HG02798 (cell line): ENCODE results near the gene UBR4.

Source experiments
- ATAC-seq: cut with Tn5 transposase; IDR thresholded peaks from one replicate; pipeline ENCODE4 v1.9.1; 2021; ENCODE audit warnings: mild to moderate bottlenecking; ENCODE audit not compliant: unreplicated experiment, poor library complexity

UBR4 gene

DNA sequence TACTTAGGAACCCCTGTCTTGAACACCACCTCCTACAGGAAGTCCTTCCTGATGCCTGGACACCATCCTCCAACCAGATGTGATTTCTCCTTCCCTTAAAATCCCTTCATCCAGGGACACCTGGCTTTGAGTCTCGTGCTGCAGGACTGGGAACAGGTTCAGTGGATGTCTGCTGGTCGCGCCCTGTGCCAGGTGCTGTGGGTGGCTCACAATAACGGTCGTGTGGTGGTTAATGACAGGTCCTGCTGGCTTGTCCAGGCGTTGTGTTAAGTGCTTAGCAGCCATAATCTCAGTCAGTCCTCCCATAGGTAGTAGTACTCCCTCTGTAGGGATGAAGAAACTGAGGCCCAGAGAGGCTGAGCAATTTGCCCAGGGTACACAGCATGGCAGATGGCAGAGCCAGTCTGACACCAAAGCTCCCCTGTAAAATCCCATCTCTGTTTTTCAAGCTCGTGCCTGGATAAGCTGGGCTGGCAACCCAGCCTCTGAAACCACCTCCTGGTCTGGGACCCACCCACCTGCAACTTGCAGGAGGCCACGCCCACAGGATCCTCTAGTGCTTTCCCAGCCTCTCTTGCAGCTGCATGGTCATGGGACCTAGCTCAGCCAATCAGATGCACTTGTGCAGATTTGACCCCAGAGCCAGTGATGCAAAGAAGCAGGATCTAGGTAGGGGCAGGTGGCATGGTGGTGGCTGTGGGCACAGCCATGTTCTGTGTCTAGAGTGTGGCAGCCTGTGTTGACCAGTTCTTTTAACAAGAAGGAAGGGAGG lies 147.6 kb downstream of the UBR4 start:
- ATAC-seq, result no peak

DNA sequence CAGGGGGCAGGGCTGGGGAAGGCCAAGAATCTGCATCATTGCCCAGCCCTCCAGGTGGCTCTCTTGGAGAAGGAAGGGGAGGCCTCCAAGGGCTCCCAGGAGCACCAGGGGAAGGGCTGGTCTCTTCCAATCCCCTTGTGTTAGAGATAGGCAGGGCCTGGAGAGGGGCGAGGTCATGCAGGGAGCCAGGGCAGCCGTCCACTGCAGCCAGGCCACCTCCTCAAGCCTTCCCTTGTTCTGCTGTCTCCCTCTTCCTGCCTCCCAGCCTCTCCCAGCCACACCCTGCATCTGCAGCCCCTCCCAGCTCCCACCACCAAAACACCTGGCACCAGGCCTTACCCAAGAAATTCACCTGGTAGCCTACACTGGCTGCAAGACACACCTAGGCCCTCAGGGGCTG lies 148.3 kb downstream of the UBR4 start:
- ATAC-seq, result no peak

DNA sequence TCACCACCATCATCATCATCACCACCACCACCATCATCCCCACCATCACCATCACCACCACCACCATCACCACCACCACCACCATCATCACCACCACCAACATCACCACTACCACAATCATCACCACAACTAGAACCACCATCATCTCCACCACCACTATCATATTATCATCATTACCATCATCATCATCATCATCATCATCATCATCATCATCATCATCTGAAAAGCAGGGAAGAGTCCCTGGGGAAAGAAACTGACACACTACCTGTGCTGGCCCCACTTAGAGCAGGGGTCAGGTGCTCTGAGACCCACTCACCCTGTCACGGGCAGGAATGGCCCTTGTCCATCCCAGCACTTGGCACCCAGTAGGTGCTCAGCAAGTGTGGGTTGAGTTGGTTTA lies 148.7 kb downstream of the UBR4 start:
- ATAC-seq, result no peak

DNA sequence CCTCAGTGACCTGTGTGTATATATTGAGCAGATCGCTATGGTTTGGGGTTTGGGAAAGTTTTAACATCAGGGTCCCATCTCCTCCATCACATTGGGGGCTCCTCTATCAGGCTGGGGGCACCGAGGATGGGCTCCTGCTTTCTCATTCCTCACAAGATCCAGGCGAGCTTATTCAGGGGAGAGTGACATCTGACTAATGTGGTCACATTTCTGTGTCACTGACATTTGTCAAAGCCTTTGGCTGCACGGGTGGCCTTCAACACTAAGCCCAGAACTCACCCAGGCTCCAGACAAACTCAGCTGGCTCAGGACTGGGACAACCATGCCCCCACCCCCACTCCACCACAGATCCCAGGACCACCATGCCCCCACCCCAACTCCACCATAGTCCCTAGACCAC lies 150.3 kb downstream of the UBR4 start:
- no peak for ATAC-seq

DNA sequence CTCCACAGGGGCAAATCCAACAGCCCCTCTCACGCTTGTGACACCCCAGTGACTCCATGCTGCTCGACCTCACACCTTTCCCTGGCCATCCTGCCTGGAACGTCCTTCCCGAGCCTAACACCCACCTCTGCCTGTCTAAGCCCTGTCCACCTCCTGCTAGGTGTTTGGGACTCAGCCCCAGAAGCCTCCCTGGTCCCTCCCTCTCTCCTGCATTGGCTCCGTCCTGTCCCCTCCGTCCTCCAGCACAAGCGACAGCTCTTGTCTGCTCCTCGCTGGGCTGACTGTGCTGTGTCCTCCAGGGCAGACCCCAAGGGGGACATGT lies 151.6 kb downstream of the UBR4 start:
- ATAC-seq, result no peak

DNA sequence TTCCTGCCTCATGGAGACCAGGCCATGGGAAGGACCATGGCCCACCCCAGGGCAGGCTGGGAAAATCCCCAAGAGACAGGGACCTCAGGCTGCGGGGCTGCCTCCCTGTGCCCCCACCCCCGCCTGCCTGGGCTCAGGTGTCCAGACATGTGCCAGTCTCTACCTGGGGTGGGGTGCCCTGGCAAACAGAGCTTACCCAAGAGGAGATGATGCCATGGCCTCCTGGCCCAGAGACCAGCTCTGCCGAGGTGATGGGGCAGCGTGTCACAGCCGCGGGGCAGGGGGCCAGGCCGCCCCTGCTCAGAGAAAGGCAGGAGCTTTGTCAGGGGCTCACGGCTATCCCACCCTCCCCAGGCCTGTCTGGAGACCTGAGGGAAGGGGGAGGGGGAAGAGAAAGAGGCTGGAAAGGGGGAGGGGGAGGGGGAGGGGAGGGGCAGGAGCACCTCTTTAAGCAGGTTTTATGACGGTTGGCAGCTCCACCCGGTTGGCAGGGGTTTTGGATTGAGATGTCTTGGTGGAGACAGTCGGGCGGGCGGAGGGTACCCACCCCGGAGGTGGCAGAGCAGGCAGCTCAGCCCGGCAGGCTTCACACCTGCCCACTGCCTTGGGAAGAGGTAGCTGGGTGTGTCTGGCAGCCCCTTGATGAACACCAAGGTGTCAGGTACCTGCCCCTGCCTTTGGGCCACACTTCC lies 152.1 kb downstream of the UBR4 start:
- no peak for ATAC-seq

DNA sequence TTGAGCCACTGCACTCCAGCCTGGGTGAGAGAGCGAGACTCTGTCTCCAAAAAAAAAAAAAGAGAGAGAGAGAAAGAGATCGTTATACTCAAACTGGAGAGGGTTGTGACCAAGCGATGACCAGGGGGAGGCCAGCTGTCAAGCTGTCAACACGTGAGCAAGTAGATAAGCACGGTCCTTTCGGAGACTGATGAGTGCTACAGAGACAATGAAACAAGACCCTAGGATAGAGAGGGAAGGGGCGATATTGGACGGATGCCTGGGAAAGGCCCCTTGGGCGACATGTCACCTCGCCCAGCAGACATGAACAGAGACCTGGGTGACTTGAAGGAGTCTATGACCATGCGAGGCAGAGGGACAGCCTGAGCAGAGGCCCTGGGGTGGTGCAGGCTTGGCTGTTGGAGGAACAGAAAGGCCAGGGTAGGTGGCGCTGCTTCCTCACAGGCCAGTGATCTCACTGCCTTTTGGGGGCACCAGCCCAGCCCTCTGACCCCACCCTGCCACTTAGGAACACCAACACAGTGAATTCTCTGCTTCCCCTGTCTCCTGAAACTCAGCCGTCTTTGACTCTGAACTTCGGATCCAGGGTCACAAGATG lies 152.8 kb downstream of the UBR4 start:
- no peak for ATAC-seq

DNA sequence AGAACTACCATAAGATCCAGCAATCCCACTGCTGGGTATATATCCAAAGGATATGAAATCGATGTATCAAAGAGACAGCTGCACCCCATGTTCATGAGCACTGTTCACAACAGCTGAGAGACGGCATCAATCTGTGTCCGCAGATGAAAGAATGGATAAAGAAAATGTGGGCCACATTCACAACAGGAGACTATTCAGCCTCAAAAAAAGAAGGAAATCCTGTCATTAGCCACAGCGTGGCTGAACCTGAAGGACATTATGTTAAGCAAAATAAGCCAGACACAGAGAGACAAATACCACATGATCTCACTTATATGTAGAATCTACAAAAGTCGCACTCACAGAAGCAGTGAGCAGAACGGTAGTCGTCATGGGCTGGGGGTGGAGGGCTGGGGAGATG lies 154.4 kb downstream of the UBR4 start:
- ATAC-seq, result no peak

DNA sequence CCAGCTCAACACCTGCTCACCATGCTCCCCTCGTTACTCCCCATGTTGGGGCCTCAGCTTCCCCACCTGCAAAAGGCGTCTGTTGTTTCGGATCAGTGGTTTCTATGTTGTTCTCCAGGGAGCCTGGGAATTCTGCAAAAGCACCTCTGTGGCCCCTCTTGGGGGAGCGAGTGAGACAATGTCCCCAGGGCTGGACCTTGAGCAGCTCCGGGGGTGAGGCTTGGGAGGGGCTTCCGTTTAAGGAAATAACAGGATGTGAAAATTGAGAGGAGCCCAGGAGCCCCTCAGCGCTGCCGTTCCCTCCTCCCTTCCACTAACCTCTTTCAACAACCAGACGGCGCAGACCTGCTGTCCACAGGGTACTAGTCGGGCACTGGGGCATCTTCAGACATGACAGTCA lies 155.1 kb downstream of the UBR4 start:
- ATAC-seq, result no peak

DNA sequence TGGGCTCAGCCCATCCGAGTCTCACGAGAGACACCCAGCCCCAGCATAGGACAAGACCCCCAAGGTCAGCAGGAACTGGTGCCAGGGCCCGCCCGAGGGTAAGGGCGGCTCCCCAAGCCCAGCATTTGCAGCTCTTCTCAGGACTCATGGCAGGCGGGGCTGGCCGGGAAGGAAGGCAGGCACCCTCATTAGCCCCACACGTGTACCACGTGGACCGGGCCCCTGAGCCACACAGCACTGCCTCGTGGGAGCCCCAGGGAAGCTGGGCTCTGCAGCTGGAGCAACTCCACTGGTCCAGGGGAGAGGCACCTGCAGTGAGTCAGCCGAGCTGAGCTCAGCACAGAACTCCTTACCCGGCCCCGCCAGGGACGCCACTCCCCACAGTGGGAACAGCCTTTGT lies 155.8 kb downstream of the UBR4 start:
- ATAC-seq, result no peak

DNA sequence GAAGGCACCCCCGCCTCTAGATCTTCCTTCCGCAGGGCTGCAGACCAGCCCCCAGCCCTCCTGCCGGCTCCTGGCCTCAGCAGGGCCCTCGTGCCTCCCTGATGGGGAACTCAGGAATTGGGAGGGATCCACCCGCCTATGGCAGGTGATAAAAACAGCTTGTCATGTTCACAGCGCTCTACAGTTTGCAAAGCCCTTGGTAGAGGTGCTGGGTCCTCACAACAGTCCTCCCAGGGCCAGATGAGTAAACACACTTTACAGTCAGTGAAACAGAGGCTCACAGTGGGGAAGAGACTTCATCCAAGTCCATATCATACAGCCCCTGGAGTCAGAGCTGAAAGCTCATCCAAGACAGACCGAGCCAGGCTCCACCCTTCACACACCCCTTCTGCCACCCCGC lies 156.6 kb downstream of the UBR4 start:
- no peak for ATAC-seq

DNA sequence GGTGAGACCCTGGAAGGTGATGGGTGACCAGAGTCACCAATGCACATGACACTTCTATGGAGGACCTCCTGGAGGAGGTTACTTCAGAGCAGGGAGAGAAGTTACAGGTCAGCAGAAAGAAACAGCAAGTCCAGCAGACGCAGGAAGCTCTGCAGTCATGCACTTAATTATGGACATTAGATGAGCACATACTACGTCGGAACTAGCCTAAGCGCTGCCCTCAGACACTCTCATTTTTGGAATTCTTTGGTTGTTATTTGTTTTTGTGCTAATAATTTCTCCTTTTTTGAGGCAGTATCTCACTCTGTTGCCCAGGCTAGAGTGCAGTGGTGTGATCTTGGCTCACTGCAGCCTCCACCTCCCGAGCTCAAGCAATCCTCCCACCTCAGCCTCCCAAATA lies 160.3 kb downstream of the UBR4 start:
- ATAC-seq, result no peak

DNA sequence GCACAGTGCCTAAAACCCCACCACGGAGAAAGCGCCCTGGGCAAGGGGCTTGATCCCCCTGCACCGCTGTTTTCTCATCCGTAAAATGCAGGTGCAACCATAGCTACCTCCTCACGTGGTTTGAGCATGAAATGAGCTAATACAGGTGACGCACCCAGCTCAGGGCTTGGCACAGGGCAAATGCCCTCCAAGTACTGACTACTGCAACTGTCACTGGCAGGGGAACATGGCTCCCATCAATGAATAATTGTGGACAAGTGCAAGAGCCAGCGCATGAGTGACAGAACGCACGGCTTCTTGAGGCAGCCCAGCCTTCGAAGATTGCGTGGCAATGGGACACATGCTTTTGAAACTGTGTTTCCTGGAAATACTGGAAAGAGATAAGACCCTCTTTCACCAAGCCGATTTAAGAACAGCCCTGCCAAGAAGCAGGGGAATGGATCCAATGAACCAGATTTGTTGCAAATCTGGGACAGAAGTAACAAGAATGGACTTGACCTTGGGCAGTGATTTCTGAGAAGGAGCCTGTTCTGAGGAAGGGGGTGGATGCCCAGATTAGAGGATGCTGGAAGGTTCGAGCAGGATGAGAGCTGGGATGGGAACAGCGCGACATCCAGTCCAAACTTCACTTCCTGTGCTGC lies 160.8 kb downstream of the UBR4 start:
- no peak for ATAC-seq

DNA sequence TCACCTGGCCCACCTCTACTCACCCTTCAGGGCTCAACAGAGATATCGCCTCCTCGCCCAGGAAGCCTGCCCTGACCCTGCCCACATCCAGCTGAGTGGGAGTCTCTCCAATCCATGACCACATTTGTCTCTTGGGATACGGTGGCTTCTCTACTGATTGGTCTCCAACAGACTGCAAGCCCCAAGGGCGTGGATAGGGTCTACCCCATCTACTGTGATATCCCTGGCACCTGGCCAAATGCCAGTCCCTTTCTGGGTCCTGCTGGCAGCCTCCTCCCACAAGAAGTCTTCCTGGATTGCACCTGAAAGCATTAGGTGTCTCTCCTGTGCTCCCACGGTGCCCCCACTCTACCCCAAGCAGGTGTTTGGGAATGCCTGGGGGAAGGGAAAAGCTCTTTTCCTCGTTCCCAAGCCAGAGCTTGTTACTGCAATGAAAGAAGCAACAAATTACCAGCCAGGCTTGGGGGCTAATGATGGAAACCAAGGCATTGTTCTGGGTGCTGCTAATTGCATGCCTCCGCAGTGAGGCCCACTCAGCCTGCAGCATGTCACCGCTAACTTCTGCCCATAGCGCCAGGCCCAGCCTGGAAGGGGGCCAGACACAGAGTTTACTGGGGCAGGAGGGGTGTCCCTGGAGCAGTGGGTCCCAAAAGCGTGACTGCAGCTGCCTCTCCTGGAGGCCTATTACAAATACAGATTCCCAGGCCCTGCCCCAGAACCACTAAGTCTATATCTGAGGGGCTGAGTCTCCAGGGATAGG lies 162.9 kb downstream of the UBR4 start:
- no peak for ATAC-seq

DNA sequence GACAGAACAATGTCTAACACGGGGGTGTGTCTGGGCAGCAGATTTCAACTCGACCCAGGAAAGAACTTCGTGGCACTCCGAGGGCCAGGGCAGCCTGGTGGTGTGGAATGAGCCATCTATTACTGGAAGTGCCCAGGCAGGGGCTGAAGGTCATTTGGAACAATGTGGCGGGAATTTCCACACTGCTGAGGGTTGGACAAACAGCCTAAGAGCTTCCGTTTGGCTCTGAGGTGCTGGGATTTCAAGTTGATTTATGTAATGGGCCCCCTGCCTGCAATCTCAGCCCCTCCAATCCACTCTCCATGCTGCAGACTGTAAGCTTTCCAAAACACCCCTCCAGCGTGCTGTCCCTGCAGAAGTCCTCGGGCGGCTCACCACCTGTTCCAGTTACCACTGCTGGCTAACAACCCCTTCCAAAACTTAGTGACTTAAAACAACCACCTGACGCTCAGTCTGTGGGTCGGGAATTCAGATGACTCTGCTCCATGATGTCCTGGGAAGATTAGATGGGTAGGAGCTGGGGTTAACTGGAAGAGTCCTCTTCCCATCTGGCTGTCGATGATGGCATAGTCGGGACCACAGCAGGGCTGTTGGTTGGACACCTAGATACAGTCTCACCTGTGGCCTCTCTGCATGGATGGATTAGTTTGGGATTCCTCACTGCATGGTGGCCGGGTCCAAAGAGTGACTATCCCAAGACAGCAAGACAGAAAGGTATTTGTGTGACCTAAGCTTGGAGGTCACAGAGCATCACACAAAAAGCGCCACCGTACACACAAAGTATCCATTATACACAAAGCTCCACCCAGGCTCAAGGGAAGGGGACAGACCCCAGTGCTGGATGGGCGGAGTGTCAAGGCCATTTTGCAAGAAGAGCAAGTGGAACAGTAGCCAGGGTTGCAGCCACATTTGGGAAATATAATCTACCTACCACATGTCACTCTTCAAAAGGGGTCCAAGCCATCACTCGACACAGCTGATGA lies 163.9 kb downstream of the UBR4 start:
- no peak for ATAC-seq

DNA sequence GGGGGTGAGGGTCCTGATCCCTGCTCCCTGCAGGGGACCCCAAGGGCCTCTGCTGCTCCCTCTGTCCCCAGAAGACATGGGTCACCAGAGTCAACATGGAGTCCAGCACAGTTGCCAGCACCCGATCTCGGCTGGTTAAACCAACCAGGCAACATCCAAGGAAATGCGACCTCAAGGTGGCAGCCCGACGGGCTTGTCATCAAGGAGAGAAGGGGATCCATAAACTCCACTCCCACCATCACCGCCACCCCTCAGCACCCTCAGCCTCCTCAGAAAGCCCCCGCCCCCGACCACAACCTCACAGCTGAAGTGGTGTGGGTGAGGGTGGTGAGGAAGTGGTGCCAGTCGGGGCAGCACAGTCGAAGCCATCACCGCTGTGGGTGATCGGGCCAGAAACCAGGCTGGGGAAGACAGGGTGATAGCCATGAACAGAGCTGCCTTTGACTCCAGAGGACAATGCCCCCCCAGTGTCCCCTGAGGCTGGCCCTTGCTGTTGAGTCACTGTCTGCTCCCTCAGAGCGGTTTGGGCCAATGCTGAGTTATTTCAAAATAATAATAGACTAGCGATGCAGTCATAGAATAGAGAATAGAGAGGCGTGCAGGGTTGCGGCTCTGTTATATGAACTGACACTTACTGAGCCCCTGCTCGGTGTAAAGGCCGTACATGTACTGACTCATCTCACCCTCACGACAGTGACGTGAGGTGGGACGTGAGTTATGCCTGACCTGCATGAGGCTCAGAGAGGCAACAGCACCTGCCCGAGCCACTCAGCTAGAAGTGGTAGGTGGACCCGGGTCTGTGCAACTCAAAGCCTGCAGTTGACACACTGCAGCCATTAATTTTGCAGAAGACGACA lies 164.9 kb downstream of the UBR4 start:
- ATAC-seq, result no peak

DNA sequence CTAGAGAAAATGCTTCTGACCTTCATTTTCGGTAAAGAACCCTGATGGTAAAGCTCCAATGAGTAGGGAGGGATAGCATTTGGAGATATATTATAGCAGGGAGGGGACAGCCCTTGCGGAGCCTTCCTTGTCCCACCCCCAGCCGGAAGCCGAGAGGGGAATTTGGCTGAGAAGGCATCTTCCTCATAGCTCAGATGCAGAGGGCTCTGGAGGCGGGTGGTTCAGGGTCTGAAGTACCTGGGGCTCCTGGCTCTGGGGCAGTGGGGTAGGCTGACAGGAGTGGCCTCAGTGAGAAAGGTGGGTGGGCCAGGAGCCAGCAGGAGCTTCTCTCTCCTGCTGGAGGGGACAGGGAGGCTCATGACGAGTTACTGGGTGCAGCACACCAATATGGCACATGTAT lies 165.6 kb downstream of the UBR4 start:
- ATAC-seq, result no peak

DNA sequence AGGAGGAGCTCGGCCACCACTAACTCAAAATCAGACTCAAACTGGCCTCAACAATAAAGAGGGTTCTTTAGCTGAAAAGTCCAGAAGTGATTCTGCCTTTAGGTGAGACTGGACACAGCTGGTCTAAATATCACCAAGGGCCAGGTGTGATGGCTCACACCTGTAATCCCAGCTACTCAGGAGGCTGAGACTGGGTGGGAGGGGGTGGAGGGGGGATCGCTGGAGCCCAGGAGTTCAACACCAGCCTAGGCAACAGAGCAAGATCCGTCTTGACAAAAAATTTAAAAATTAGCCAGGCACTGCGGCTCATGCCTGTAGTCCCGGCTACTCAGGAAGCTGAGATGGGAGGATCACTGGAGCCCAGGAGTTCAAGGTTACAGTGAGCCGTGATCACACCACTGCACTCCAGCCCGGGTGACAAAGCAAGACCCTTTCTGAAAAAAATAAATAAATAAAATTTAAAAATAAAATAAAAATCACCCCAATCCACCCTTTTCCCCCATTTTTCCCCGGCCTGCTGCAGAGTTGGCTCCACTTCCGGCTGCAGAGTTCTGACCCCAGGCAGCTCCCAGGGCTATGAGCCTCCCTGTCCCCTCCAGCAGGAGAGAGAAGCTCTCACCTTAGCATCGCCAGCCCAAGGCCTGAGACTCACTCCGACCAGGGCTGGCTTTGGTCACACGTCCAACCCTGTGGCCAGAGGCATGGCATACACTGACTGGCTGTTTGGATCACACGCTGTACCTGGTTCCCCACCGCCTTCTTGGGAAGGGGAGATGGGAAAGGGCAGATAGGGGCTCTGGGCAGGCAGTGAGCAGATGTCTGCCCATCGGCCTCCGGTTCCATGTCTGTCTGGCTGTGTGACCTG lies 166.3 kb downstream of the UBR4 start:
- ATAC-seq, result no peak
